ENCODE data around the gene PLAC9. TPM values are rescaled to one million over a fixed set of nuclear protein-coding genes. Genes with fewer than 3 reads are reported as not detected.

The PLAC9 gene
- total and polyA plus RNA-seq, 2 donors (not counting 3 experiments of a cell fraction or from before 2014, with no cell fraction given), result 1.7 to 2.0 TPM

DNA sequence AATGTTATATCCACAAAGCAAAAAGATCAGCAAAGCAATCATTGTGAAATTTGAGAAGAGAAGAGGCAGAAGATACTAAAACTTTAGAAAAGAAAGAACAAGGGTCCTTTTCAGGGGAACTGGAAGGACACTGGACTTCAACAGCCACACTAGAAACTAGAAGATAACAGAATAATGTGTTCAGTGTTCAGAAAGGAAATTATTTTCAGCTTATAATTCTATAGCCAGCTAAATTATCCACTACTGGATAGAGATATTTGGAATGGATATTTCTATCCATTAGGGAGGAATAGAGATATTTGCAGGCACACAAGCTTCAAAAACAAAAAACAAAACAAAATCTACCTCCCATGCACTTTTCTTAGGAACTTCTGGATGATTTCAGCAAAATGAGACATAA lies 60.0 kb downstream of the PLAC9 start:
- TF ChIP-seq, protein P1, sequence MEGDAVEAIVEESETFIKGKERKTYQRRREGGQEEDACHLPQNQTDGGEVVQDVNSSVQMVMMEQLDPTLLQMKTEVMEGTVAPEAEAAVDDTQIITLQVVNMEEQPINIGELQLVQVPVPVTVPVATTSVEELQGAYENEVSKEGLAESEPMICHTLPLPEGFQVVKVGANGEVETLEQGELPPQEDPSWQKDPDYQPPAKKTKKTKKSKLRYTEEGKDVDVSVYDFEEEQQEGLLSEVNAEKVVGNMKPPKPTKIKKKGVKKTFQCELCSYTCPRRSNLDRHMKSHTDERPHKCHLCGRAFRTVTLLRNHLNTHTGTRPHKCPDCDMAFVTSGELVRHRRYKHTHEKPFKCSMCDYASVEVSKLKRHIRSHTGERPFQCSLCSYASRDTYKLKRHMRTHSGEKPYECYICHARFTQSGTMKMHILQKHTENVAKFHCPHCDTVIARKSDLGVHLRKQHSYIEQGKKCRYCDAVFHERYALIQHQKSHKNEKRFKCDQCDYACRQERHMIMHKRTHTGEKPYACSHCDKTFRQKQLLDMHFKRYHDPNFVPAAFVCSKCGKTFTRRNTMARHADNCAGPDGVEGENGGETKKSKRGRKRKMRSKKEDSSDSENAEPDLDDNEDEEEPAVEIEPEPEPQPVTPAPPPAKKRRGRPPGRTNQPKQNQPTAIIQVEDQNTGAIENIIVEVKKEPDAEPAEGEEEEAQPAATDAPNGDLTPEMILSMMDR (IDR thresholded peaks at IDR 0.05; ENCODE audit: extremely low read depth in 1 of 2, insufficient read depth in 1 of 2, low read depth in 1 of 2, low read length in 2 of 2), result no peak
- TF ChIP-seq FOS (IDR thresholded peaks at IDR 0.05; ENCODE audit: borderline replicate concordance, insufficient read depth, low read length) (no peak), JUN (IDR thresholded peaks at IDR 0.05; ENCODE audit: borderline replicate concordance, insufficient read depth, insufficient read length, low read depth) (no peak), POLR2AphosphoS5 (IDR thresholded peaks at IDR 0.05; ENCODE audit: insufficient read depth, low read depth, low read length) (no peak), MYC (IDR thresholded peaks at IDR 0.05; ENCODE audit: low read depth, low read length) (no peak), GATA2 (IDR thresholded peaks at IDR 0.05; ENCODE audit: insufficient read depth, insufficient read length, low read depth, low read length) (no peak)
- TF ChIP-seq, protein P2, sequence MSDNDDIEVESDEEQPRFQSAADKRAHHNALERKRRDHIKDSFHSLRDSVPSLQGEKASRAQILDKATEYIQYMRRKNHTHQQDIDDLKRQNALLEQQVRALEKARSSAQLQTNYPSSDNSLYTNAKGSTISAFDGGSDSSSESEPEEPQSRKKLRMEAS (IDR thresholded peaks at IDR 0.05; ENCODE audit: insufficient read depth, insufficient read length), result no peak
- intact Hi-C loops (cut with micrococcal nuclease) (no loop called here), dilution Hi-C loops (cut with MboI; ENCODE audit: extremely low pct_ligation_motif_present, low sequenced_read_pairs) (no loop called here)
- H3K36me3 ChIP-seq (ENCODE audit: control insufficient read depth in 2 of 2, extremely low read depth in 1 of 2, insufficient read depth in 2 of 2, low read length in 2 of 2), result no peaks in the 10 kb centered on the region
- no peak overlapping the region for H3K27ac ChIP-seq (ENCODE audit: insufficient read depth, low read depth, low read length)
- H3K79me2 ChIP-seq (ENCODE audit: control insufficient read depth, insufficient read depth, low read length), result peaks cover 83% of the 10 kb centered on the region
- H3K9me1 ChIP-seq (replicated peaks; ENCODE audit: control insufficient read depth, extremely low read depth, insufficient read depth, low read length), result no peaks in the 10 kb centered on the region
- CTCF ChIA-PET, result interaction anchor here (2.0 kb wide), 1 partner anchor 24 kb away, joined by 5 read pairs; no protein-coding TSS in a partner anchor
- no peak overlapping the region for H3K4me2 ChIP-seq (ENCODE audit: insufficient read depth, low read length)
- H3K4me1 ChIP-seq (ENCODE audit: control insufficient read depth, extremely low read depth, insufficient read depth, low read length), result peaks cover 5% of the 10 kb centered on the region
- H4K20me1 ChIP-seq (replicated peaks; ENCODE audit: control insufficient read depth, extremely low read depth, insufficient read depth, low read length), result no peaks in the 10 kb centered on the region
- BruUV-seq (replicated peaks), result no TSS peak
- DNase-seq (ENCODE audit: low read depth, low spot score) (no peak), FAIRE-seq (no peak)
- H3K4me3 ChIP-seq (replicated peaks in 1 of 3; ENCODE audit: insufficient read depth in 1 of 3, low read depth in 1 of 3, low read length in 3 of 3), result no peak overlapping the region
- no peak overlapping the region for H2AFZ ChIP-seq (ENCODE audit: low read depth, low read length)
- H3K27me3 ChIP-seq (ENCODE audit: control insufficient read depth in 2 of 2, insufficient read depth in 2 of 2, low read length in 2 of 2), result no peaks in the 10 kb centered on the region
- POLR2A ChIA-PET, result no interaction called here
- no peaks in the 10 kb centered on the region for H3K9me3 ChIP-seq (replicated peaks; ENCODE audit: control insufficient read depth, insufficient read depth, low read length)
- H3K9ac ChIP-seq (replicated peaks; ENCODE audit: extremely low read depth, insufficient read depth, low read length), result no peak overlapping the region
